Endothelial cell of umbilical vein (primary cell): ENCODE measurements around the gene RASAL2. TPM values are rescaled to one million over a fixed set of nuclear protein-coding genes. Genes with fewer than 3 reads are reported as not detected.

Experiments
- BruUV-seq: library from RNA; stranded (reverse); fragments of 400-500 nt; replicated peaks from 2 replicates; lab custom pipeline; 2021; lab: Mats Ljungman, UMichigan
- CTCF ChIA-PET: fragments of 300-600, 350-600 bp; sonication (Branson Sonifier 250); formaldehyde crosslinking; loops from one replicate; lab custom pipeline; 2021; ENCODE audit warnings: antibody characterized with exemption, inconsistent platforms; lab: Charles Lee
- POLR2A ChIA-PET: fragments of 300-600, 350-600 bp; sonication (Branson Sonifier 250); formaldehyde crosslinking; loops from one replicate; lab custom pipeline; 2021; ENCODE audit warnings: antibody characterized with exemption, inconsistent platforms; lab: Charles Lee
- DNase-seq: peaks from one replicate; pipeline ENCODE4 v3.0.0-alpha.2; 2011; ENCODE audit warnings: low read depth, low spot score
- FAIRE-seq: peaks from 2 replicates; lab custom pipeline; 2011; peaks lifted over from hg19 to GRCh38; lab: Jason Lieb, UNC
- H2AFZ ChIP-seq: 2 replicates; pipeline ENCODE4 v1.6.0; 2012; ENCODE audit warnings: low read depth, low read length, control low read depth, inconsistent platforms
- H3K27ac ChIP-seq: 2 replicates; pipeline ENCODE4 v1.5.1; 2011; ENCODE audit warnings: low read depth, mild to moderate bottlenecking, control low read depth, low read length, moderate library complexity; ENCODE audit not compliant: insufficient read depth
- H3K27me3 ChIP-seq, 2 experiments: 2 replicates each; pipeline versions ENCODE4 v1.6.0 to v1.6.1; 2011; ENCODE audit warnings: low read length in 2 of 2, mixed read lengths in 1 of 2; ENCODE audit not compliant: control insufficient read depth in 2 of 2, insufficient read depth in 2 of 2
- H3K36me3 ChIP-seq, 2 experiments: 2 replicates in 1 of 2; 3 replicates in 1 of 2; pipeline ENCODE4 v1.5.1; 2011; ENCODE audit warnings: low read length in 2 of 2, mild to moderate bottlenecking in 1 of 2, moderate library complexity in 1 of 2; ENCODE audit not compliant: control insufficient read depth in 2 of 2, insufficient read depth in 2 of 2; ENCODE audit errors: extremely low read depth in 1 of 2
- H3K4me1 ChIP-seq: 3 replicates; pipeline ENCODE4 v1.5.1; 2011; ENCODE audit warnings: mild to moderate bottlenecking, low read length; ENCODE audit not compliant: control insufficient read depth, insufficient read depth; ENCODE audit errors: extremely low read depth
- H3K4me2 ChIP-seq: 2 replicates; pipeline ENCODE4 v1.6.1; 2011; ENCODE audit warnings: low read length, control low read depth, mixed read lengths; ENCODE audit not compliant: insufficient read depth
- H3K4me3 ChIP-seq, 3 experiments: fragments of 200-600 bp in 1 of 3; sonication (generic), shearing (Covaris generic) in 1 of 3; replicated peaks in 1 of 3; 2 replicates each; pipeline ENCODE4 v1.5.1; 2011 to 2016; ENCODE audit warnings: control low read depth in 3 of 3, low read length in 3 of 3, mild to moderate bottlenecking in 2 of 3, inconsistent platforms in 1 of 3, low read depth in 1 of 3, moderate library complexity in 1 of 3; ENCODE audit not compliant: insufficient read depth in 1 of 3
- H3K79me2 ChIP-seq: 2 replicates; pipeline ENCODE4 v1.6.0; 2012; ENCODE audit warnings: low read length, inconsistent platforms; ENCODE audit not compliant: control insufficient read depth, insufficient read depth
- H3K9ac ChIP-seq: replicated peaks from 2 replicates; pipeline ENCODE3; 2011; ENCODE audit warnings: low read length, control low read depth; ENCODE audit not compliant: insufficient read depth; ENCODE audit errors: extremely low read depth
- H3K9me1 ChIP-seq: replicated peaks from 3 replicates; pipeline ENCODE4 v1.6.0; 2011; ENCODE audit warnings: mild to moderate bottlenecking, low read length; ENCODE audit not compliant: control insufficient read depth, insufficient read depth; ENCODE audit errors: extremely low read depth
- H3K9me3 ChIP-seq: replicated peaks from 2 replicates; pipeline ENCODE4 v1.5.1; 2012; ENCODE audit warnings: low read length, inconsistent platforms; ENCODE audit not compliant: control insufficient read depth, insufficient read depth
- H4K20me1 ChIP-seq: replicated peaks from 2 replicates; pipeline ENCODE3; 2011; ENCODE audit warnings: mild to moderate bottlenecking, low read length; ENCODE audit not compliant: control insufficient read depth, insufficient read depth; ENCODE audit errors: extremely low read depth
- EZH2 ChIP-seq: IDR thresholded peaks from 2 replicates; pipeline ENCODE4 v1.6.1; 2012; ENCODE audit warnings: borderline replicate concordance, low read depth, mild to moderate bottlenecking, moderate library complexity, low read length, inconsistent platforms; ENCODE audit not compliant: severe bottlenecking
- FOS ChIP-seq: IDR thresholded peaks from 2 replicates; pipeline ENCODE4 v1.6.1; 2011; ENCODE audit warnings: mild to moderate bottlenecking, low read length, moderate library complexity, borderline replicate concordance; ENCODE audit not compliant: insufficient read depth
- JUN ChIP-seq: IDR thresholded peaks from 2 replicates; pipeline ENCODE4 v1.6.1; 2011; ENCODE audit warnings: borderline replicate concordance, low read depth; ENCODE audit not compliant: insufficient read length, insufficient read depth
- MYC ChIP-seq: IDR thresholded peaks from one replicate; pipeline ENCODE4 v1.6.1; 2011; ENCODE audit warnings: mild to moderate bottlenecking, low read depth, low read length
- POLR2A ChIP-seq: IDR thresholded peaks from 2 replicates; pipeline ENCODE4 v1.6.1; 2012; ENCODE audit warnings: low read depth, mild to moderate bottlenecking, control low read depth, low read length
- dilution Hi-C: fragments of 300-500 bp; cut with MboI; formaldehyde crosslinking; loops from one replicate; pipeline ENCODE4 v1.15.0; 2019; ENCODE audit warnings: low sequenced_read_pairs; ENCODE audit not compliant: extremely low pct_ligation_motif_present
- intact Hi-C: fragments of 100-400 bp; cut with micrococcal nuclease; formaldehyde crosslinking; loops from one replicate; pipeline ENCODE4 v1.10.0; 2022
- polyA plus RNA-seq, 4 experiments: library from polyadenylated mRNA; depleted of rRNA in 3 of 4; stranded (reverse) in 3 of 4; unstranded in 1 of 4; fragments of >200 nt; gene quantifications; 2 replicates each; pipeline versions ENCODE4 v1.2.1 to v1.2.3, GENCODE V29; 2011 to 2012; ENCODE audit warnings: missing spikeins in 1 of 4
- total RNA-seq: library from RNA; stranded (reverse); gene quantifications from 2 replicates; pipeline ENCODE4 v1.2.3, GENCODE V29; 2021
- TF ChIP-seq, protein P1 (sequence below), 2 donors: IDR thresholded peaks; 1 replicate in 1 of 2; 2 replicates in 1 of 2; pipeline ENCODE4 v1.5.1; 2011; ENCODE audit warnings: low read length in 2 of 2, mild to moderate bottlenecking in 2 of 2, moderate library complexity in 2 of 2, control low read depth in 1 of 2, inconsistent platforms in 1 of 2, low read depth in 1 of 2; ENCODE audit not compliant: insufficient read depth in 1 of 2; ENCODE audit errors: extremely low read depth in 1 of 2

The RASAL2 gene
- total and polyA plus RNA-seq, 2 donors (not counting 3 experiments of a cell fraction or from before 2014, with no cell fraction given) = 12.5 to 15.5 TPM

DNA sequence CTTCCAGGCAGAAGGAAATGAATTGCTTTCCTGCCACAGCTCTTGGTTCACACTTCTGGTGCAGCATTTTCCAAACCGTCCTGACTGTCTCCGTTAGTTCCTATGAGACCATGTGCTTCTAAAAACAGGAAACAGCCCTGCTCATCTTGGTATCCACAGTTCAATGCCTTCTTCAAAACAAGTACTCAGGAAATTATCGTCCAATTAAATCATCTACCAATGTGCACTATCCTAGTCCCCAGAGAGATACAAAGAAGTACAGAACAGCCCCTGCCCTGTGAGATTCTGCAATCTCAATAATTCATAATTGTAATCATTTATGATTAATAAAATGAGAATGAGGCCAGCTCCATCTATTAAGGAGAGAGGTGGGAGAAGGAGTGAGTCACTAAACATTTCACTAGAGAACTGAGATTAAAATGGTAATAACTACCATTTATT, 391.7 kb downstream of the RASAL2 start:
- no peak overlapping the region for H2AFZ ChIP-seq
- ChIA-PET POLR2A (no interaction called here), CTCF (interaction anchor here (1.6 to 1.7 kb wide), 2 partner anchors 10 to 15 kb away, joined by 6 read pairs; no protein-coding TSS in a partner anchor)
- no peaks in the 10 kb centered on the region for H3K79me2 ChIP-seq
- H3K9me3 ChIP-seq = no peaks in the 10 kb centered on the region
- H3K27me3 ChIP-seq = no peaks in the 10 kb centered on the region
- no peaks in the 10 kb centered on the region for H3K9me1 ChIP-seq
- no peak overlapping the region for H3K4me3 ChIP-seq
- BruUV-seq = no TSS peak
- no peaks in the 10 kb centered on the region for H3K36me3 ChIP-seq
- H4K20me1 ChIP-seq = no peaks in the 10 kb centered on the region
- intact Hi-C loops (no loop called here), dilution Hi-C loops (no loop called here)
- FAIRE-seq (peak; percentile 76), DNase-seq (peak; percentile 41)
- TF ChIP-seq EZH2 = no peak
- no peak for TF ChIP-seq MYC
- TF ChIP-seq FOS = no peak
- TF ChIP-seq POLR2A = no peak
- no peak for TF ChIP-seq JUN
- TF ChIP-seq, protein P1, sequence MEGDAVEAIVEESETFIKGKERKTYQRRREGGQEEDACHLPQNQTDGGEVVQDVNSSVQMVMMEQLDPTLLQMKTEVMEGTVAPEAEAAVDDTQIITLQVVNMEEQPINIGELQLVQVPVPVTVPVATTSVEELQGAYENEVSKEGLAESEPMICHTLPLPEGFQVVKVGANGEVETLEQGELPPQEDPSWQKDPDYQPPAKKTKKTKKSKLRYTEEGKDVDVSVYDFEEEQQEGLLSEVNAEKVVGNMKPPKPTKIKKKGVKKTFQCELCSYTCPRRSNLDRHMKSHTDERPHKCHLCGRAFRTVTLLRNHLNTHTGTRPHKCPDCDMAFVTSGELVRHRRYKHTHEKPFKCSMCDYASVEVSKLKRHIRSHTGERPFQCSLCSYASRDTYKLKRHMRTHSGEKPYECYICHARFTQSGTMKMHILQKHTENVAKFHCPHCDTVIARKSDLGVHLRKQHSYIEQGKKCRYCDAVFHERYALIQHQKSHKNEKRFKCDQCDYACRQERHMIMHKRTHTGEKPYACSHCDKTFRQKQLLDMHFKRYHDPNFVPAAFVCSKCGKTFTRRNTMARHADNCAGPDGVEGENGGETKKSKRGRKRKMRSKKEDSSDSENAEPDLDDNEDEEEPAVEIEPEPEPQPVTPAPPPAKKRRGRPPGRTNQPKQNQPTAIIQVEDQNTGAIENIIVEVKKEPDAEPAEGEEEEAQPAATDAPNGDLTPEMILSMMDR (IDR thresholded peaks at IDR 0.05; ENCODE audit: extremely low read depth in 1 of 2, insufficient read depth in 1 of 2, low read depth in 1 of 2, low read length in 2 of 2) = no peak
- H3K9ac ChIP-seq = no peak overlapping the region
- peak overlapping the region; percentile 6 for H3K27ac ChIP-seq
- H3K4me1 ChIP-seq = peaks cover 20% of the 10 kb centered on the region
- no peak overlapping the region for H3K4me2 ChIP-seq
